IPS-NIHi7 (cell line): Measurements from ENCODE around the gene RTP3.

Experiments
- DNase-seq: peaks from one replicate; pipeline ENCODE4 v3.0.0; 2012; ENCODE audit warnings: mixed read lengths; ENCODE audit errors: extremely low spot score

Gene RTP3

DNA sequence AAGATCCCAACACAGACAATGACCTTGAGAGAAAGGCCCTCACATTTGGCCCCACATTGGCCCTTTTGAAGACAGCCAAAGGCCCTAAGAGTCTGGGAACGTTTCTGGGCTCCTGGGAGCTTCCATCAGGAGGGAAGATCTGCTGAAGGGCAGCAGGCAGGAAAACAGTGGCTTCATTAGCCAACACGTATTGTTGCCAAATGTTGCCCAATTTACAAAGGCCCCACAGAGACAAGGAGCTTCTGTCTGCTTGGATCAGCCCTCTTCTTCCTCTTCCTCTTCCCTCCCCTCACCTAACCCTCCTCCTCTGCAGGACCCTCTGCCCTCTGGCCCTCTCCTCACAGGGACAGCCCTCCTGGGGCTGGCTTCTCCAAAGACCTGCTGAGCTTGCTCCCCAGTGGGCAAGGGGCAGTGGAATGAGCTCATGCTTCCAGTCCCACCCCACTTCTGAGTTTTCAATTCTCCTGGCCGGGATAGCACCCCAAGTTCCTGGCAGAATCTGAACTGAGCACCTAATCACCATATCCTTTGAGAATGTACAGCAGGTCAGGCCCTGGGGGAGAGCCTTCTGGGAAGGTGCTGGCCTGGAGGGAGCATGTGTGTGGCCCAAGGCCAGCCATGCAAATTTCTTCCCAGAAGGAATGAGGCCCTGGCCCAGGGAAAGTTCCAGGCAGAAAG lies 28.0 kb upstream of the RTP3 start:
- DNase-seq = no peak

DNA sequence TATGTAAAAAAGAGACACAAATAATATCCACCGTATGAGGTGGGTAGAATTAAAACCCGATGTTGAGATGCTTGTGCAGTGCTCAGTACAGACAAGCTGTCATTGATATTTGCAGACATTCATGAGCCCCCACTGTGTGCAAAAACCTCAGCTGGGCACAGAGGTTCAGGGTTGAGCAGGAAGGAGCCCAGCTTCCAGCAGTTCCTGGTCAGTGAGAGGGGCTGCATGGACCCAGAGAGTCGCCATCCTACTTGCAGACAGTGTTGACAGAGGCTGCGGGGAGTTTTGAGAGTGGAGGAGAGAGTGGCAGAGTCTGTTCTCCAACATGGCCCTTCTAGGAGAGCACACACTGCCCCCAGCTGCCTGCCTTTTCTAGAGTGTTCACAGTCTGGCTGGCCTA lies 26.9 kb upstream of the RTP3 start:
- no peak for DNase-seq

DNA sequence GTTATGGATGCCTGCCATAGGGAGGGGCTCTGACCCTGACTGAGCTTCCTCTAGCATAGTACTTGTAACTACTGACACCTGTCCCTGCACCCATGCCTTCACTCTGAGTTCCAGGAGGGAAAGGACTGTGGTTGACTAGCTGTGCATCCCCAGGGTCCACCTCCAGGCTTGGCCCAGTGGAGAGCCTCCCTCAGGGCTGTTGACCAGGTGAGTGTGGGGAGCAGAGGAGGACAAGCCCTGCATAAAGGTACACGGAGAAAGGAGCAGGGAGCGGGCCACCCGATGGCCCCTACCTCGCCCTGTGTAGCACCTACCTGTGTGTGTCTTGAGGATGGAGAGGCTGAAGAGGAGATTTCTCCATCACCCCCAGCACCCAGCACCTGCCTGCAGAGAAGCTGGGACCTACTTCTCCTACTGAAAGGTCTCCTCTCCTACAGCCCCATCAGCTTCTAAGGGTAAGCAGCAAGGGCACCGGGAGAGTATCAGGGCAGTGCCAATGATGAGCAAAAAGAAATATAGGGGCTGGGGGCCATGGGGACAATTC lies 26.3 kb upstream of the RTP3 start:
- no peak for DNase-seq

DNA sequence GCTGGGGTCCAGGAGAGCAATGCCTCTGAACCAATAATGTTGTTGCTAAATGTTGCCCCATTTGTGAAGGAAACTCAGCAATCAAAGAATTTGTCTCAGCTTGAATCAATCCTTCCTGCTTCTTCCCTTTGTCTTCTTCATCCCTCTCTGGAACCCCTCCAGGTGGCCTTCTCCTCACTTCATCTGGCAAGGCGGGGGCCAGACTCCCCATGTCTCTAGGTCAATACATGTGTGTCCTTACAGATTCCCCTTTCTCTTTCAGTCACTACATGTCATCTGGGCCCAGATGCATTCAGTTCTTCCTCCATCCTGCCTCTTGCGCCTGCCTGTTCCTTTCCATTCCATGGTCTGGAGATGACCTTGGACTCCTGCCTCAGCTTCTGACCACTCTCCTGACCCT lies 25.0 kb upstream of the RTP3 start:
- no peak for DNase-seq

DNA sequence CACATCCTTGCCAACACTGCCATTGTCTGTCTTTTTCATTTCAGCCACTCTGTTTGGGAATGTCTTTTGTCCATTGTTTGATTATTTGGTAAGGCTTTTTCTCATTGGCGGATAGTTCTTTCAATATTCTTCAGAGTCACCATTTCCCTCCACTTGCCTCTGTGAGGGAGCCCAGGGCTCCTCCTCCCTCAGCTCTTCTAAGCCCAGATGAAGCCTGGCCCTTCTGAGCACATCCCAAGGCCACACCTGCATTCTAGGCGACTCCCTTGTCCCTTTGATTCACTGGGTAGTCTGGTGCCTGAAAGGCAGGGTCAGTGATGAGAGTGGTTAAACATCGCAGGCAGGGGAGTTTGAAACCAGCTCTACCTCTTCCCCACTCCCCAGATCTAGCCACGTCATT lies 20.6 kb upstream of the RTP3 start:
- no peak for DNase-seq

DNA sequence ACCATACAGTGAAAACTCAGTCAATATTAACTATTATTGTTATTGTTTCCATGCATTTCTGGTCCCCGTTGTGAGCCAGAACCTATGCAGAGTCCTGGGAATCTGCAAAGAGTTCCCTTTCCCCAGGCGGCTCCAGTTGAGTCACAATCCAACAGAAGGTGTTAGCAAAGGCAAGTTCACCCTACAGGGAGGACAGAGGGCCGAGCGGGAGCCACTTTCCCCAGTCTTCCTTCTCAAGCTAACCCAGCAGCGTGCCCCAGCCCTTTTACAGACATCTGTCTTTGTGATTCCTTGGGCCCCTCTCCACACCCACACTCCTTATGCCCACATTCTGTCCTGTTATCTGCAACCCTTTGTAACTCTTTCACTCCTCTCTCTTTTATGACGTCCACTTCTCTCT lies 20.0 kb upstream of the RTP3 start:
- DNase-seq = no peak

DNA sequence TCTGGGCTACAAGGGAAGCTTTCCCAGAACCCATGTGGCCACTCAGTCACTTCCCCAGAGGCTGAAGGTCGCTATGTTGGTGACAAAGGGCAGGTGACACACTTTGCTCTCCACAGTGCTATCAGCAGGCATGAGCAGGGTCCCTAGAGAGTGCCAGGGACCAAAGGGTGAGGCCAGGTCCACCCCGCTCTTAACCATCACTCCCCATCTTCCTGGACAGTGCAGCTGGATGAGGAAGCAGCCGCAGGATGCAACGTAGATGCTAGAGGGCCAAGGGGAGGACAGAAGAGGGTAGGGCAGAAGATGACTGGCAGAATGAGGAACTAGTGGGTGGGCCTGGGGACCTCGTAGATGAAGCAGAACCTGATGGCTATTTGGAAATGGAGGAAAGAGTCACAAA lies 19.4 kb upstream of the RTP3 start:
- DNase-seq = no peak

DNA sequence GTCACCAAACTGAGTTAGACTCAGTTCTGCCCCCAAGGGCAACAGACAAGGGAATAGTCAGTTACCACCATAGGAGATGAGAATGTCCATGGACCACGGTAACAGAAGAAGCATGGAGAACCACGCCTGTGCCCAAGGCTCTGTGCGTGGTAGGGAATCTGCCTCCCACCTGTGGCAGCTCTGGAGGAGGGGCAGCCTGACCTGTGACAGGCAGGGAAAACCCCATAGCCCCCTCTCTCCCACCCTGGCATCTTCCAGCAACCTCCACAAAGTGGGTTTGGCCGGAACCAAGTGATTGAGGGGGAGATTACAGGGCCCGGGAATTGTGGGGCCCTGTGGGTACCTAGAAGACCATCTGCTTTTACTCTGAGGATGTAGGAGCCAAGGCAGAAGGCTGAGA lies 18.8 kb upstream of the RTP3 start:
- no peak for DNase-seq

DNA sequence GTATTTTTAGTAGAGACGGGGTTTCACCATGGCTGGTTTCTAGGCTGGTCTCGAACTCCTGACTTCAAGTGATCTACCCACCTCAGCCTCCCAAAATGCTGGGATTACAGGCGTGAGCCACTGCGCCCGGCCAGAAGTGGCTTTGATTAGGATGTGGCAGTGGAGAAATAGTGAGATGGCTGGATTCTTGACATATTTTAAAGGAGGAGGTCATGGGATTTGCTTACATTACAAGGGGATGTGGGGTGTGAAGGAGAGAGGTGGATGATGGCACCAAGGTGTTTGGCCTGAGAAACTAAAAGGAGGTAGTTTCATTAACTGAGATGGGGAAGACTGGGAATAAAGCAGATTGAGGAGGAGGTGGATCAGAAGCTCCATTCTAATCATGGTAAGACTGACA lies 18.1 kb upstream of the RTP3 start:
- no peak for DNase-seq

DNA sequence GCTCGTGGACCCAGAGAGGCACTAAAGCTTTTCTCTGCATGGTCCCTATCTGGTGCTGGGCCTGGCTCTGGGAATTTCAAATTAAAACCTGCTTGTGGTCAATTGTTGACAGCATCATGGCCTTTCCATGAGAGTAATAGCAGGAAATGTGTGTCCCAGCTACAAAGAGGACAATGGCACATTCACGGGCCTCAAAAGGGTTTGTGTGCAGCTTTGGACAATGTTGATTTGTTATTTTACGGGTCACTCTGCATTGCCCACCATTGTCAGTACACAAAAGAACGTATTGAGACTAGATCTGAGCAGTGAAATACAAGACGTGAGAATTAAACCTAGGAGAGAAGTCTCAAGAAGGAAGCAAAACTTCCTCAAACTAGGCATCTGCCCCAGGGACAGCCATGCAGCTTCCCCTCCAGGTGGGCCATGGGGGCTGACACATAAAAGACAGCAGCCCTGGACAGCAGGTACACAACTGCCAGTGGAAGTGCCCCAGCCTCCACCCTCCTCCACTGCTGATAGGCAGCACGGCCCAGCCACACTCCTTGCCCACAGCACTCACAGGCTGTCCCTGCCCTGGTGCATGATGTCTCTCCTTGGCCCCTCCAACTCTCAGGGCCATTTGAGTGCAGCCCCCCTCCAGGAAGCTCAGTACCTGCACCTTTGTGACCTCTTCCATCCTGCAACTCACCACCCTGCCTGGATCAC lies 17.1 kb upstream of the RTP3 start:
- DNase-seq = no peak

DNA sequence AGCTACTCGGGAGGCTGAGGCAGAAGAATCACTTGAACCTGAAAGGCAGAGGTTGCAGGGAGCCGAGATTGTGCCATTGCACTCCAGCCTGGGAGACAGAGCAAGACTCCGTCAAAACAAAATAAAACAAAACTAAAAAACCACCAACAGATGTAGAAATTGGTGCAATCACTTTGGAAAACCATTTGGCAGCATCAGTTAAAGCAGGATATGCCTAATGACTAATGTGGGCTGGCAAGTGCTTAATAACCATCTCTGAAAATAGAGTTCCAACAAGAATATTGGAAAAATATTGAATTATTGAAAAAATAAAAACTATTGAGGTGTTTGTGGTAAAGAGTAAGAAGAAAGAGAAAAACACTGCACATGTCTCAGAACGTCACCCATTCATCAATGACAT lies 16.1 kb upstream of the RTP3 start:
- DNase-seq = no peak

DNA sequence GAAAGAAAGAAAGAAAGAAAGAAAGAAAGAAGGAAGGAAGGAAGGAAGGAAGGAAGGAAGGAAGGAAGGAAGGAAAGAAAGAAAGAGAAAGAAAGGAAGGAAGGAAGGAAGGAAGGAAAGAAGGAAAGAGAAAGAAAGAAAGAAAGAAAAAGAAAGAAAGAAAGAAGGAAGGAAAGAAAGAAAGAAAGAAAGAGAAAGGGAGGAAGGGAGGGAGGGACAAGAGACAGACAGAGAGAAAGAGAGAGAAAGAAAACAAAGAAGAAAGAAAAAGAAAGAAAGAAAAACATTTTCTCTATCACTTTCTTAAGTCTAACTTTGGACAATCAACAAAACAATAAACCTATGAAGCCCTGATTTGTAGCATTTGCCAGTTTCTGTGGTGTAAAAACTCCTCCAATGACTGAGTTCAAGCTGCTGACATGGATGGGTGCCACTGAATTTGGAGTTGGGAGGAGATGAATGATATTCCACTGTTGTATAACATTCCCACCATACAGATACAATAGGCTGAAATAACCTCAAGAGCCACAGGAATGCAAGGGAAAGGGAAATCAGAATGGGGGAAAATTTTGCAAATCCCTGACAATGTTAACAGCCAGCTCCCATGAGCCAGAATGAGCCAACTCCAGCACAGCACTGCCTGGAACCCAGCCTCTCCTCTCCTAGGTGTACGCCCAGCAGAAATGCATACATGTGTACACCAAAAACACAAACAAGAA lies 15.0 kb upstream of the RTP3 start:
- no peak for DNase-seq

DNA sequence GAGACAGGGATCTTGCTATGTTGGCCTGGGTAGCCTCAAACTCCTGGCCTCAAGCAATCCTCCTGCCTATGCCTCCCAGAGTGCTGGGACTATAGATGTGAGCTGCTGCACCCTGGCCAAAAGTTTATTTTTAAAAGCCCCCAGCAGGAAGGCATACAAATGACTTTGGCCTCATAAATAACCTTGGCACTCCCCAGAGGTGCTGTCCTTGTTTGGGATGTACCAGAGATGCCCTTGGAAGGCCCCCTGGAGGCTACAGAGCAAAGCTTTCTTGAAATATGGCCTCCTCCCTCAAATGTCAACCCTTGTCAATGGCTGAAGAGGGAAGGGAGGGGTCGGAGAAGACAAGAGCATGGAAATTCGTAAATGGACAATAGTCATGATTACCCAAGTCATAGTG lies 14.0 kb upstream of the RTP3 start:
- DNase-seq = no peak

DNA sequence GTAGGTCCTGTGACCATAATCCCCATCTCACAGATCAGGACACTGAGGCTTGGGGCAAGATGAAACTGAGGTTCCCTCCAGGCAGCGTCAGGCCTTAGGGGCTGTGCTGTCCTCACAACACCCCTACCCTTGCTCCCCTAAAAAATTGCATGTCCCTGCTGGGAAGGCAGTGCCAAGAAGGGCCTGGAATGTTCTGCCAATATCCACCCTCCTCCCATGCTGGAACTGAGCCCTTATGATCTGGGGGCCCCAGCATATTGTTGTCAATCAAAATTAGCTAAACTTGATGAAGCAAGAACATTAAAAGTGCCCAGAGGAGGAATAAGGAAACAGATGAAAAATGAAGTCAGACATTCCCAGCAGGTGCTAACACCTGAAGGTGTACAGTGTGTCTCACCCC lies 13.4 kb upstream of the RTP3 start:
- no peak for DNase-seq

DNA sequence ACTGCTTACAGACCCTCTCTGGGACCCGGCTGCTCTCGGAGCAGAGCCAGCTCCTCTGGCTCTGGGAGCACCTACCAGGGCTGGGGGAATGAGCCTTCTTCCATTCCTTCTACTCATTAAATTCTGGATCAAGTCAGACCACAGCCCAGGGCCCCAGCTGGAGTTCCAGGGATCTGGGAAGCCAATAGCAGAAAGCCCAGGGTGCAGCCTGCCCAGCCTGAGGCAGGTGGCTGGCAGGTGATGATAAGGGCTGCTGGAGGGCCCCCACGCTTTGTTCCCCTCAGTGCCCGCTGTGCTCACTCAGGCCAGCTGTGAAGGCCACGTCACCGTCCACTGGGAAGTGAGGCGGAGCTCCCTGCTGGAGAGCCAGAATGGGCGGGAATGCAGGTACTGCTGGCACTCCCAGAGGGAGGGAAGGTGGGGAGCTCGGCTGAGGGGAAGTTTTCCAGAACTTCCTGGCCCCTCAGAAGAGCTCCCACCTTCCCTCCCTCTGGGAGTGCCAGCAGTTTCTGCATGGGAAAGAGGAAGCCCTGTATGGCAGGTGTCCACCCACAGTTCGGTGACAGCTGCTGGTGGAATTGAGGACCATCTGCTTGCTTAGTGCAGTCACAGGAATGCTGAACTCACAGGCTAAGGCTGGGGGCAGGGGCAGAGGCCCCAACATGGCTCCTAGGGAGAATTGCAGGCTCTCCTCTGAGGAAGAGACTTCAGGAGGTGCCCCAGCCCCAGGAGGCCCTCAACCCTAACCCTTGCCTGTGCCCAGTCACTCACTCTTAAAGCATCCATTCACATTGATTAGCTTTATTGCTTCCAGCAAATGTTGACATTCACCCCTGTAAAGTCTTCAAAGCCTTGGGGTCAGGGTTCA lies 12.6 kb upstream of the RTP3 start:
- peak; percentile 54 for DNase-seq

DNA sequence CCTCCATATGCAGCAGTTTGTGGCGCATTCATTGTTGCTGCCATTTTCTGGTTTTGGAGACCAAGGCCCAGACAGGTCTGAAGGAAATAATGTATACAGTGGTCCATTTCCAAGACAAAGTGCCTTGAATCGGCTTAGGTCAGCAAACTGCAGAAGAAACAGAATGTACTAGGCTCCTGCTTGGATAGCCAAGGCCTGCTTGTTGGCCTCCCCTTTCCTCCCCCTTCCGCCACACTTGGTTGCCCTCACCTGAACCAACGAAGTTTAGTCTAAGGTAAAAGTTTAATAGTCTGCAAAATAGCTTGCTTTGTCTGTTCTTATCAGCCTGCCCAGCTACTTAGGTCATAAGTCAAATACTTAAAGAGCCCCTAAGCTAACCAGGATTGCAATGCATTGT lies 12.0 kb upstream of the RTP3 start:
- DNase-seq = no peak

DNA sequence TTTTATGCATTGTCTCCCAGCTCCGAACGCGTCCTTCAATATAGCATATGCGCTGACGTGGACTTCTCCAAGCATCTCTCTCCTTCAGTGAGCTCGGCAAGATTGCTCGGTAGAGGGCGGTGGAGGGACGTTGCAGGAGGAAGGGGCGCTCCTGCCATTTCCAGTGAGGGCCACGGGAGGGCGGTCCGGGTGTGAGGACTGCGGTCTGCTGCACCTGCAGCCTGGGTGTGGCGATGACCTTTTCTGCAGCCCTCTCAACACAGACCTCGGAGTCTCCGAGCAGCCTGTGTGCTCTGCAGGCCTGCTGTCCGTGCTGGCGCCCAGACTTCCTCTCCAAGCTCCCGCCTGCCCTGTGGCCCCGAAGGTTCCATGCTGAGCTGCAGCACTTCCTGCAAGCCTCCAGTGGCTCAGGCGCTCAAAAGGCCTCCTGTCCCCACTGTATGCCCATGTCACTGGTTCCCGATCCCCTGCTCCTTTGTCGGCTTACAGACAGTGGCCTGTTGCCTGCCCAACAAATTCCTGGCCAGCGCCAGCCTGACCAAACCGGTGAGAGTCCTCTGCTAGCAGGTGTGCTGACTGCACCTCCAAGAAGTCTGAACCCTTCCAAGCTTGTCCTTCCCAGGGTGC lies 8.9 kb upstream of the RTP3 start:
- peak; percentile 99 for DNase-seq

DNA sequence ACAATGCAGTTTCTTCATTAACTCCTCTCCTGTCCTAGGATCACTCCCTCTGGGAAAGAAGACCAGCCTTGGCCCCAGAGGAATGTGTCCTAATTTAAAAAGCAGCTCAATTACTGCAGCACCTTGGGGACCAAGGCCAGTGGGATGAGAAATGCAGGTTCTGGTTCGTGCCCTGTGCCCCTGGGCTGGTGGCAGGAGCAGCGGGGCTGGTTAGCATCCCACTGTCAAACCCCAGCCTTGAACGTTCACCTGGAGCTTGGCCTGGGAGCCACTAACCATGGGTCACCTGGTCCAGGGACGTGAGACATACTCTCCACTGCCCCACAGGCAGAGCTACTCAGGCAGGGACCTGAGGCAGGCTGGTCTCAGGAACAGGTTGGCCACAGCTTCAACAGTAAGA lies 8.4 kb upstream of the RTP3 start:
- no peak for DNase-seq

DNA sequence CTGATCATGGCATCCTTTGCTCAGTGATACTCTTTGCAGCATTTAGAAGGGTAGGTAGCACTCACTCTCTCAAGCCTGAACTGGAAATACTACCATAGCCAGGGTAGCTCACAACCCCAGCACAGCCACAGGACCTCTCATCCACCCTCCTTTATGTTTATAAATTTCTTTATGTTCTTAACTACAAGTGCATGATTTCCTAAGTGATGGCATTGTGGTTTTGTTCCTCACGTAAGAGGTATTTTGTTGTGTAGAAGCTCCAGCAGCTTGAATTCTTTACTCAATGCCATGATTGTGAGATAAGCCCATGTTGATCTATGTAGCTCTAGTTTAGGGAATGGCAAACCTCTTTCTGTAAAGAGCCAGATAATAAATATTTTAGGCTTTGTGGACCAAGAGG lies 7.9 kb upstream of the RTP3 start:
- DNase-seq = no peak

DNA sequence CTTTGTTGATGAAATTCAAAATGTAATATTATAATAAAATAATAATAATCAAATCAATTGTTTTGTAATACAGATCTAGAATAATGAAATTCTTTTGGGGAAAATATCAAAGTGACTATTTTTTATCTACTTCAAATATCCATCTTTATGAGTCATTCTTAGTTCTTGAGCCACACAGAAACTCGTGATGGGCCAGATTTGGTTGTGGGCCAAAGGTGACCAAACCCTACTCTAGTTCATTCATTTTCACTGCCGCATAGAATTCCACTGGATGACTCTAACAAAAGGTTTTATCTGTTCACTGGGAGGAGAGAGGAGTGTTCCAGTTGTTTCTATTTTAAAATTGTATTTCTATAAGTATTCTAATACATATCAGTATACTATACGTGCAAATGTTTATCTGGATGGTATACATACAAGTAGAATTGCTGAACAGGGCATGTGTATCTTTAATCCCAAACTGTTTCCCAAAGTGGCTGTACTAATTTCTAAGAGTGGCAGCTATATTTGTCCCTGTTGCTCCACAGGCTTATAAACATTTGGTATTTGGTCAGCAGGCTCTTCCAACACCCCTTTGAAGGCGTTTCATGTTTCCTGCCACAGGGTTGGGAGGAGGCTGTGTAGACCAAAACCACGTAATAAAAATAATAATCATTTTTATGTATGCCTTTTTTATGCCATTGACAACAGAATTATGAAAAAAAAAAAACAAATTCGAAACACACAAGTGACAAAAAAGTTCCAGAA lies 7.3 kb upstream of the RTP3 start:
- DNase-seq = no peak
